CD4-positive, CD25-positive, alpha-beta regulatory T cell (primary cell): Measurements from ENCODE around the gene UPK3A. TPM values are rescaled to one million over a fixed set of nuclear protein-coding genes. Genes with fewer than 3 reads are reported as not detected.
"Not testable (repeated sequence)": the region's sequence is repeated elsewhere in the genome, so short reads cannot be mapped to it uniquely, and the experiment has no call there.

Experiments used
- ATAC-seq, 2 donors: fragments of 150-1000 bp; cut with Tn5 transposase; one replicate each; pipeline ENCODE4 v1.10.0; 2021; ENCODE audit warnings: low read depth in 2 of 2, moderate number of reproducible peaks in 2 of 2, moderate library complexity in 1 of 2
- DNase-seq, 3 donors: peaks; one replicate each; pipeline versions ENCODE4 v3.0.0 to v3.0.0-alpha.2; 2012 to 2022; ENCODE audit warnings: mixed read lengths in 1 of 3
- H3K27ac ChIP-seq: one replicate; pipeline ENCODE4 v1.7.0; 2013; ENCODE audit warnings: mild to moderate bottlenecking, low read length; ENCODE audit not compliant: insufficient read depth, poor library complexity, severe bottlenecking
- H3K27me3 ChIP-seq: one replicate; pipeline ENCODE4 v1.7.0; 2013; ENCODE audit warnings: low read length; ENCODE audit not compliant: control insufficient read depth, insufficient read depth
- H3K36me3 ChIP-seq: one replicate; pipeline ENCODE4 v1.7.0; 2013; ENCODE audit warnings: mild to moderate bottlenecking, low read length, moderate library complexity; ENCODE audit not compliant: control insufficient read depth, insufficient read depth
- H3K4me1 ChIP-seq: 2 replicates; pipeline ENCODE4 v1.7.0; 2013; ENCODE audit warnings: mild to moderate bottlenecking, low read length; ENCODE audit not compliant: insufficient read depth, control insufficient read depth, poor library complexity, severe bottlenecking
- H3K4me3 ChIP-seq: one replicate; pipeline ENCODE4 v1.7.0; 2013; ENCODE audit warnings: low read depth, mild to moderate bottlenecking, low read length, moderate library complexity
- H3K9me3 ChIP-seq, 2 experiments: 1 replicate in 1 of 2; 2 replicates in 1 of 2; pipeline ENCODE4 v1.7.0; 2013; ENCODE audit warnings: low read length in 2 of 2, mild to moderate bottlenecking in 1 of 2, moderate library complexity in 1 of 2; ENCODE audit not compliant: control insufficient read depth in 2 of 2
- H3K27ac Mint-ChIP-seq, 3 donors: one replicate each; pipeline ENCODE4 v1.8.0; 2020 to 2022; ENCODE audit warnings: mild to moderate bottlenecking in 3 of 3, mixed read lengths in 3 of 3, moderate library complexity in 2 of 3
- H3K27me3 Mint-ChIP-seq: one replicate; pipeline ENCODE4 v1.8.0; 2022; ENCODE audit warnings: mild to moderate bottlenecking, mixed read lengths
- H3K36me3 Mint-ChIP-seq: one replicate; pipeline ENCODE4 v1.8.0; 2020; ENCODE audit warnings: mixed read lengths
- H3K4me1 Mint-ChIP-seq, 4 donors: one replicate each; pipeline ENCODE4 v1.8.0; 2020 to 2022; ENCODE audit warnings: mixed read lengths in 4 of 4, mild to moderate bottlenecking in 1 of 4
- H3K4me3 Mint-ChIP-seq, 4 donors: one replicate each; pipeline ENCODE4 v1.8.0; 2020 to 2022; ENCODE audit warnings: mild to moderate bottlenecking in 4 of 4, mixed read lengths in 4 of 4, moderate library complexity in 3 of 4
- H3K9me3 Mint-ChIP-seq, 7 donors: one replicate each; pipeline ENCODE4 v1.8.0; 2020 to 2022; ENCODE audit warnings: mixed read lengths in 7 of 7, mild to moderate bottlenecking in 3 of 7, moderate library complexity in 2 of 7
- polyA plus RNA-seq, 4 donors: library from polyadenylated mRNA; unstranded; fragments of 300-500 nt; fragmentation: Illumina TruSeq; gene quantifications; one replicate each; pipeline ENCODE4 v1.2.3, GENCODE V29; 2021
- total RNA-seq: library from RNA; stranded (reverse); gene quantifications from one replicate; pipeline ENCODE4 v1.2.3, GENCODE V29; 2022

Gene UPK3A
- total and polyA plus RNA-seq, 5 donors from 2014 or later = not detected

DNA sequence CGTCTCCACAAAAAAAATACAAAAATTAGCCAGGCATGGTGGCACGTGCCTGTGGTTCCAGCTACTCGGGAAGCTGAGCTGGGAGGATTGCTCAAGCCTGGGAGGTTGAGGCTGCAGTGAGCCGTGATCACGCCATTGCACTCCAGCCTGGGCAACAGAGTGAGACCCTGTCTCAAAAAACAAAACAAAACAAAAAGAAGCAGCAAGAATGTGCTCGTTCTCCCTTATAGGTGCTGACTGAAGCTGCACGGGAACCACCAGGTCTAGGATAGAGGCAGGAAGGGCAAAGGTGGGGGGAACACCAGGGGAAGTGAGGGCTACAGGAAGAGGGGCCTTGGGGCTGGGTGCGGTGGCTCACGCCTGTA is 24.4 kb upstream of the UPK3A start:
- H3K36me3 ChIP-seq, DNase-seq, H3K27ac Mint-ChIP-seq, H3K4me3 ChIP-seq, ATAC-seq, H3K36me3 Mint-ChIP-seq, H3K9me3 Mint-ChIP-seq, H3K9me3 ChIP-seq, H3K4me1 Mint-ChIP-seq, H3K4me1 ChIP-seq, H3K4me3 Mint-ChIP-seq, H3K27ac ChIP-seq, H3K27me3 ChIP-seq: not testable (repeated sequence)
- H3K27me3 Mint-ChIP-seq = peaks cover 44% of the 10 kb centered on the region

DNA sequence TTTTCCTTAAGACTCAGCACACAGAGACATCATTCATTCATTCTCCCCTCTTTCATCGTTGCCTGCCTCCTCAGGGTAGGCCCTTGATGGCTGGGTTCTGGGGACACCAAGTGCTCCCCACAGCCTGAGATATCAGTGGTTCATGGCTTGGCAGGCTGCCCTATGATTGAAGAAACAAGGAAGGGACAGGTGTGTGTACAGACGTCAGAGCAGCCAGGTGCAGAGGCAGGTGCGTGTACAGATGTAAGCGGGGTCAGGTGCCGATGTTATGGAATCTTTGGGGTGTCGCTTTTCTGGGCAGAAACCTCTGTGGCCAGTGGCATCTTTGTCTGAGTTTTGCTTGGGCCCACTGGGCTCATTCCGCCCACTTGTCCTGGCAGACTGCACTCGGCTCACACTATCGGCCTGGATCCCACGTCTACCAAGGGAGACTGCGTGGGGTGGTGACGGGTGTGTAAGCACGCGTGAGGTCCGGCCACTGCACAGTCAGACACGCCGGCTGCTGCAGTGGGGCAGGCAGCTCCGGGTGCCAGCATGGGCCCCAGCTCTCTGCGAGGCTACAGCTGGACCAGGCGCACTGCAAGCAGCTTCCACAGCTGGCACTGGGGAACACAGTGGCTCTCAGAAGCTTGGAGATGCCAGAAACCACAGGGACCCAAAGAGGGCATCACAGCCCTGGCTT is 23.2 kb upstream of the UPK3A start:
- Mint-ChIP-seq H3K4me3 (no peak overlapping the region), H3K4me1 (peaks cover 0 to 3% (median 0%) of the 10 kb centered on the region in 4 donors), H3K27ac (no peak overlapping the region), H3K9me3 (peaks cover 0 to 2% (median 0%) of the 10 kb centered on the region in 7 donors), H3K36me3 (no peaks in the 10 kb centered on the region), H3K27me3 (peaks cover 55% of the 10 kb centered on the region)
- no peaks in the 10 kb centered on the region for H3K27me3 ChIP-seq
- no peaks in the 10 kb centered on the region for H3K9me3 ChIP-seq
- no peak for DNase-seq
- no peak for ATAC-seq
- H3K27ac ChIP-seq = no peak overlapping the region
- H3K36me3 ChIP-seq = no peaks in the 10 kb centered on the region
- no peaks in the 10 kb centered on the region for H3K4me1 ChIP-seq
- H3K4me3 ChIP-seq = no peak overlapping the region

DNA sequence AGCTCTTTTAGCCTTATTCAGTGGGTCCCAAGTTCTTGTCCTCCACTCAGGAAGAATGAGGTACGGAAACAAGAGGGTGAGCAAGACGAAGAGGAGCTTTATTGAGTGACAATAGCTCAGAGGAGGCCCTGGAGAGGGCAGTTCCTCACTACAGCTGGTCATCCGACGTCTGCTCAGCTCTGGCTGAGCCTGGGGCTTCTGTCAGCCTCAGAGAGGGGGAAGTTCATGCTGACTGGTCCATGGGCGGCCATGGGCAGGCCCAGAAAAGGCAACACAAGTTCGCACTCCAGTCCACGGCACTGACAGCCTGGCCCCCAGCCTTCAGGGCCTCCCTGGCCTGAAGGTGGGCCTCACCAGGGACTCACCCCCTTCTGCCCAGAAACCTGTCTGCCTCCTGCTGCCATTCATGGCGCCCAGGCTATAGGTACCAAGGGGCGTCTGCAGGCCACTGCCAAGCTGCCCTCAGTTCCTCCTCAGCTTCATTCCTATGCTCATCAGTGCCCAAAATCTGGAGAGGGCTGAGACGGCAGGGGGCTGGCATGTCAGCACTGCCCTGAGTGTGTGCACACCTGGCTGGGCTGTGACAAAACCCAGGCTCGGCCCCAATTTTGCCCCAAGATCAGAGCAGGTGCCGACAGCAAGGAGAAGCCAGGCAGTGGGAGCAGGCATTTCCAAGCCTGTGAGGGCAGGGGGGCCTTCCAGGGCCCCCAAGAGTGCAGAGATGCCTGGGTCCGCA is 22.4 kb upstream of the UPK3A start:
- Mint-ChIP-seq H3K9me3 (peaks cover 0 to 2% (median 0%) of the 10 kb centered on the region in 7 donors), H3K27me3 (peaks cover 60% of the 10 kb centered on the region), H3K4me1 (peaks cover 0 to 3% (median 0%) of the 10 kb centered on the region in 4 donors), H3K4me3 (no peak overlapping the region), H3K36me3 (no peaks in the 10 kb centered on the region), H3K27ac (no peak overlapping the region)
- Histone ChIP-seq H3K9me3 (no peaks in the 10 kb centered on the region), H3K27ac (no peak overlapping the region), H3K36me3 (no peaks in the 10 kb centered on the region), H3K4me1 (no peaks in the 10 kb centered on the region), H3K27me3 (no peaks in the 10 kb centered on the region), H3K4me3 (no peak overlapping the region)
- DNase-seq (no peak), ATAC-seq (no peak)

DNA sequence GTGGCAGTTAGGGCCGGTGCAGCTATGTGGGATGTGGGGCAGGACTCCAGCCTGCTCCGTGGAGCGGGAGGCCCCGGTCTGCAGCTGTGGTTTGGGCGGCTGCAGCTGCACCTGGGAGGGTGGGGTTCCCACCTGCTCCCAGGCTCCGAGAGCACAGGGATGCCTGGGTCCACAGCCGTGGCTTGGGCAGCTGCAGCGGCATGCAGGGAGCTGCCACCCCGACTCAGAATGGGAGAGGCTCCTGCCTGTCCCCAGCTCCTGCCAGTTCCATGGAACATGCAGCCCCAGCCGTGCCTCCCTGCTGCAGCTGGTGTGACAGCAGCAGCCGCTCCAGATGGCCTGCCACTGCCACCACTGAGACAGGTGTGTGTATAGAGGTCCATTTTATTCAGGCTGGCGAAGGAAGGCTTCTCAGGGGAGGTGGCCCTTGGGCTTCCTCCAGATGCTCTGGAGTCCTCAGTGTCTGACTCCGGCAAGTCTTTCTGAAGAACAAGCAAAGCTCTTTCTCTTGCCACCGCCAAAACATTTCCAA is 21.8 kb upstream of the UPK3A start:
- Histone ChIP-seq H3K4me3 (no peak overlapping the region), H3K4me1 (peaks cover 2% of the 10 kb centered on the region), H3K27ac (no peak overlapping the region), H3K27me3 (no peaks in the 10 kb centered on the region), H3K9me3 (no peaks in the 10 kb centered on the region), H3K36me3 (no peaks in the 10 kb centered on the region)
- peaks cover 0 to 3% (median under 1%) of the 10 kb centered on the region in 4 donors for H3K4me1 Mint-ChIP-seq
- ATAC-seq (no peak), DNase-seq (no peak)
- H3K4me3 Mint-ChIP-seq = no peak overlapping the region
- H3K36me3 Mint-ChIP-seq = no peaks in the 10 kb centered on the region
- H3K9me3 Mint-ChIP-seq = peaks cover 0 to under 1% (median 0%) of the 10 kb centered on the region in 7 donors
- no peak overlapping the region for H3K27ac Mint-ChIP-seq
- peaks cover 64% of the 10 kb centered on the region for H3K27me3 Mint-ChIP-seq

DNA sequence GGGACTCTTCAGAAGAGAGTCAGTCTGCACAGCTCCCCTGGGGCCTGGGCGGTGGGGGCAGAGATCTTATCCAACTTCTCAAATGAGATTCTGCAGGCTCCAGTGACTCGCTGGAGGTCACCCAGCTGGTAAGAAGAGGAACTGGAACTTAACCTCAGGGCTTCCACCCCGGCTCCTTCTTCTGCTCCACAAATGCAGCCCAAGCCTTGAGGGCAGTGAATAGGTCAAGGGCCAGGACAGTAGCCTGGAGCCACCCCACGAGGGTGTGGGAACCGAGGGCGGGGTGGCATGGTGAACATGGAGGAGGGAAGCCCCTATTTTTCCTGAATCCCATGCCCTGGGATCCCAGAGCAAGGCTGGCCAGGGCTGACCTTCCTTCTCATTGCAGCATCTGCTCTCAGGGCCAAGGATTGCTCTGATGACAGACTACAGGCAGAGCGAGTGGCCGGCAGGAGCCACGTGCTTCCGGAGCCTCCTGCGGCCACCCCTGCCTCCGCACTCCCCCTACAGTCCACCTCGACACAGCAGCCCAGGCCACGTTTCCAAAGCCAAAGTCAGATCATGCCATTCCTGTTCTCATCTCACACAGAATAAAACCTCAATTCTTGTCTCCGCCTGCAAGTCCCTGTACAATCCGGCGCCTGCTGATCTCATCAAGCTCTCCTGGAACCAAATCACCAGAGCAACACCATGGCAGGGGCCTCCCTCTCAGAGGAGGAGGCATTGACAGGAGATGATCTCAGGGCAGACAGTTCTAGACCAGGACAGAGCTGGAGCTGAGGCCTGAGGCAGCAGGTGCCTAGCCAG is 21.1 kb upstream of the UPK3A start:
- Mint-ChIP-seq H3K4me1 (peaks cover 0 to 4% (median 1%) of the 10 kb centered on the region in 4 donors), H3K27ac (no peak overlapping the region), H3K4me3 (no peak overlapping the region), H3K27me3 (peaks cover 66% of the 10 kb centered on the region), H3K36me3 (no peaks in the 10 kb centered on the region), H3K9me3 (no peaks in the 10 kb centered on the region)
- Histone ChIP-seq H3K36me3 (no peaks in the 10 kb centered on the region), H3K27me3 (no peaks in the 10 kb centered on the region), H3K9me3 (no peaks in the 10 kb centered on the region), H3K4me1 (peaks cover 7% of the 10 kb centered on the region), H3K27ac (no peak overlapping the region), H3K4me3 (no peak overlapping the region)
- peak in 1 of 2 donors; percentile 60 for ATAC-seq
- DNase-seq = no peak

DNA sequence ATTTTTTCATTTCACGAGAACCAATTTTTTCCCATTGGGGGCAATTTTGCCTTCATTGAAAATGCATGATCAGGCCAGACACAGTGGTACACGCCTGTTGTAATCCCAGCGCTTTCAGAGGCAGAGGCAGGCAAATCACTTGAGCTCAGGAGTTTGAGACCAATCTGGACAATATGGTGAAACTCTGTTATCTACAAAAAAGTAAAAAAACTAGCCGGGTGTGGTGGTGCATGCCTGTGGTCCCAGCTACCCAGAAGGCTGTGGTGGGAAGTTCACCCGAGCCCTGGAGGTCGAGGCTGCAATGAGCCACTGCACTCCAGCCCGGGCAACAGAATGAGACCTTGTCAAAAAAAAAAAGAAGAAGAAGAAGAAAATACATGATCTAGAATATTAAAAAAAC is 19.2 kb upstream of the UPK3A start:
- ATAC-seq = no peak
- no peaks in the 10 kb centered on the region for H3K9me3 ChIP-seq
- Mint-ChIP-seq H3K4me3 (no peak overlapping the region), H3K4me1 (peaks cover 0 to 15% (median 5%) of the 10 kb centered on the region in 4 donors), H3K27me3 (peaks cover 68% of the 10 kb centered on the region), H3K36me3 (no peaks in the 10 kb centered on the region), H3K27ac (no peak overlapping the region), H3K9me3 (no peaks in the 10 kb centered on the region)
- peaks cover 16% of the 10 kb centered on the region for H3K4me1 ChIP-seq
- H3K36me3 ChIP-seq = no peaks in the 10 kb centered on the region
- peaks cover 3% of the 10 kb centered on the region for H3K27me3 ChIP-seq
- DNase-seq = no peak
- H3K27ac ChIP-seq = no peak overlapping the region
- H3K4me3 ChIP-seq = no peak overlapping the region

DNA sequence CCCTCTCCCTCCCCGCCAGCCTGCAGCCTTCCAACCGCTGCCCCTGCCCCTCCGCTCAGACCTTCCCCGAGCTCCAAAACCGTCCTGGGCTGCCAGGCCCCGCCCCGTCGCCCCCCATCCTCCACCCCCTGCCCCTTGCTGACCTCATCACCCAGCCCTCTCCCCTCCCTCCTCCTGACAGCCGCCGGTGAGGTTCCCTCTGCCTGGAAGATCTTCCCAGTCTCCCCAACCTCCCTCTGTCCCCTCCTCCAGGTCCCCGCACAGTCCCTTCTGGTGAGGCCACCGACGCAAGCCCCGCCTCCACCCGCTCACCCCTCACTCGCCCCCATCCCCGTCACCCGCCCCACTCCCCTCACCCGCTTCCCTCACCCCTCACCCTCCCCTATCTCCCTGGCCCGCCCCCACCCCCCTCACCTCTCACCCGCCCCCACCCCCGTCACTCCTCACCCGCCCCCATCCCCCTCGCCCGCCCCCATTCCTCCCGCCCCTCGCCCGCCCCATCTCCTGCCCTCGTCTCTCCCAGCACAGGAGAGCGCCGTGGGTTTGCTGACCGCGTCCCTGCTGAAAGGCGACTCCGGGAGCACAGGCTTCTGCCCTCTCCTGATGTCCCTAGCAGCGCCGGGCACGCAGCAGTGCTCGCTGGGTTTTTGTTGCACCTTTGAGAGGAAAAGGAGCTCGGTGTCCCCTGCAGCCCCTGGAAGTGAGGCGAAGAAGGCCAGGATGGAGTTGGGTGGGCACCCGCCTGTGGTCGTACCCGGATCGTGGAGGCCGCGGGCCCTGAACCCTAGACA is 16.4 kb upstream of the UPK3A start:
- H3K36me3 Mint-ChIP-seq = no peaks in the 10 kb centered on the region
- Histone ChIP-seq H3K4me1 (peaks cover 16% of the 10 kb centered on the region), H3K27me3 (peaks cover 3% of the 10 kb centered on the region), H3K36me3 (no peaks in the 10 kb centered on the region), H3K9me3 (no peaks in the 10 kb centered on the region), H3K27ac (no peak overlapping the region), H3K4me3 (peak overlapping the region; percentile 66)
- no peak overlapping the region for H3K27ac Mint-ChIP-seq
- peaks cover 0 to 2% (median 0%) of the 10 kb centered on the region in 7 donors for H3K9me3 Mint-ChIP-seq
- H3K4me3 Mint-ChIP-seq = peak overlapping the region; percentile 68 to 83 (median 75)
- peaks cover 50% of the 10 kb centered on the region for H3K27me3 Mint-ChIP-seq
- DNase-seq (peak in 1 of 3 donors; percentile 39), ATAC-seq (peak in 1 of 2 donors; percentile 3)
- H3K4me1 Mint-ChIP-seq = peaks cover 0 to 15% (median 5%) of the 10 kb centered on the region in 4 donors
